GM18909 (cell line): ENCODE measurements around the gene DEFB121.
"Not testable (repeated sequence)": the region's sequence is repeated elsewhere in the genome, so short reads cannot be mapped to it uniquely, and the experiment has no call there.

Experiments
- ATAC-seq: cut with Tn5 transposase; IDR thresholded peaks from one replicate; pipeline ENCODE4 v1.9.1; 2021; ENCODE audit warnings: mild to moderate bottlenecking; ENCODE audit not compliant: unreplicated experiment, poor library complexity

The DEFB121 gene

DNA sequence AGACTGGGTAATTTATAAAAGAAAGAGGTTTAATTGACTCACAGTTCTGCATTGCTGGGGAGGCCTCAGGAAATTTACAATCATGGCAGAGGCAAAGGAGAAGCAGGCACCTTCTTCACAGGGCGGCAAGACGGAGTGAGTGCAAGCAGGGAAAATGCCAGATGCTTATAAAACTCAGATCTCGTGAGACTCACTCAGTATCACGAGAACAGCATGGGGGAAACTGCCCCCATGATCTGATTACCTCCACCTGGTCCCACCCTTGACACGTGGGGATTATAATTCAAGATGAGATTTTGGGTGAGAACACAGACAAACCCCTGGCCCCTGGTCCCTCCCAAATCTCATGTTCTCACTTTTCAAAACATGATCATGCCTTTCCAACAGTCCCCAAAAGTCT is 41.7 kb downstream of the DEFB121 start:
- not testable (repeated sequence) for ATAC-seq

- no peak for ATAC-seq
Measured at GRCh38 chr20:31363295-31363694, 42.7 kb downstream of the DEFB121 start.

GRCh38 chr20:31355981-31356380 is 50.0 kb downstream of the DEFB121 start:
- ATAC-seq, result no peak
